Measurements from ENCODE around the gene PLXNA4.
A peak's percentile ranks its signal among the peaks of the same experiment; 100 is the strongest.

Gene PLXNA4

DNA sequence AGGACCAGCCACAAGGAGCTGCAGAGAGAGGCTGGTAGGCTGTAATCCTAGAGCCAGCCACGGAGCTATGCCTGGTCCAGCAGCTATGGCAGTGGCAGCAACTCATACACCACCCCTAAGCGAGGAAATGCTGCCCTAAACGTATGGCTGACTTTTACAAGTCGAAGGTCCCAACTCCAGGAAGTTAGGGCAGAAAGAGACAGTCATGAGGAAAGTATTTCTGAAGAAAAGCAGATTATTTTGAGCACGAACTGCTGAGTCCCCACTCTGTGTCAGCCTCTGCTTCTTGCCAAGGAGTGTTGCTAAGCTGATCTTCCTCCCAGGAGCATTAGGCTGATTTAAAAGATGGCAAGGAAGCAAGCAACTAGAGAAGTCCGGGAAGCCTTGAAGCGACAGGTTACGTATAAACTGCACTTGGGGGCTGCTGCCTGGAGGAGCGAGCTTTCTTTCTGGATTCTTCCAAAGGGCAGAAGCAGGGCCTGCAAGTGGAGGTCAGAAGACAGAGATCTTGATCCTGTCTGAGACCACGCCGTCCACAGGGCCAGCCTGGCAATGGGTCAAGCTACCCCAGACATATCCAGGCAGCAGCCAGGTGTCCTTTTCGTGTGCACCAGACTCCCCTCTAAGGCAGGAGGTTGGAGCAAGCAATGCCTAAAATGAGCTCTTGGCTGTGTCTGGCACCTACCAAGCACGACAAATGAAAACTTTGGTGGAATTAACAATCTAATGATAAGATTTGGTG, 39.4 kb downstream of the PLXNA4 start:
- no peak for DNase-seq (ENCODE audit: low read depth, low spot score)

- no peak for DNase-seq (ENCODE audit: low read depth, low spot score)
Measured at GRCh38 chr7:132533916-132534315, 42.4 kb downstream of the PLXNA4 start.

- DNase-seq (ENCODE audit: low read depth, low spot score) = no peak
Measured at GRCh38 chr7:132532281-132532680, 44.0 kb downstream of the PLXNA4 start.

DNA sequence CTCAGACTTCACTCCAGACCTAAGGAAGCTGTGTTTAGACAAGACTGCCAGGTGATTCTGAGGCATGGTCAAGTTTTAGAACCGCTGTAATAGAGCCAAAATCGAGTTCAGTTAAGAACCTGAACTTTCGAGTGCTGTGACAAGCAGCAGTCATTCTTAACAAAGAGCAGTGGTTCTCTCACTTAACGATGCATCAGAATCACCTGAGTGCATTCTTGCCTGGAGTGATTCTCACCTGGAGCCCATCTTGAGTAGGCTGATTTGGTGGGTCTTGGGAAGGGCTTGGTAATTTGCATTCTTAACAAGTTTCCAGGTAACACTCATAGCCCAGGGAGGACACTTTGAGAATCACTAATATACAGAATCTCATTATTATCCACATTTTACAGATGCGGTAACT, 44.7 kb downstream of the PLXNA4 start:
- no peak for DNase-seq (ENCODE audit: low read depth, low spot score)

DNA sequence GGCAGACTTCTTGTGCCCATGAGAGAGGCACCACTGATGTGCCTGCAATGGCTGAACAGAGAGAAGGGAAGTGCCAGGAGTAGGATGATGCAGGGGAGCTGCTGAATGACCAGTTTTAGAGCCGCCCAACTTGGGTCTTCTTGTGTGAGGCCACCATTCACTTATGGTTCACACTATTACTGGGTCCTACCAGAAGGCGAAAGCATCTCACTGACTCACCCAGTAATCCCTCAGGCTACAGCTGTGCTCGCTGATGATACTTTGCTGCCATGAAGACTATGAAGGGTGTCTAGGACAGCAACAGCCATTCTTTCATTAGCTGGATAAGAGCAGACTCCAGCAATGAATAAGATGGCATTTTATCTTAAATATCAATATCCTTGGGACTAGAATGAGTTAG, 47.6 kb downstream of the PLXNA4 start:
- no peak for DNase-seq (ENCODE audit: low read depth, low spot score)

DNA sequence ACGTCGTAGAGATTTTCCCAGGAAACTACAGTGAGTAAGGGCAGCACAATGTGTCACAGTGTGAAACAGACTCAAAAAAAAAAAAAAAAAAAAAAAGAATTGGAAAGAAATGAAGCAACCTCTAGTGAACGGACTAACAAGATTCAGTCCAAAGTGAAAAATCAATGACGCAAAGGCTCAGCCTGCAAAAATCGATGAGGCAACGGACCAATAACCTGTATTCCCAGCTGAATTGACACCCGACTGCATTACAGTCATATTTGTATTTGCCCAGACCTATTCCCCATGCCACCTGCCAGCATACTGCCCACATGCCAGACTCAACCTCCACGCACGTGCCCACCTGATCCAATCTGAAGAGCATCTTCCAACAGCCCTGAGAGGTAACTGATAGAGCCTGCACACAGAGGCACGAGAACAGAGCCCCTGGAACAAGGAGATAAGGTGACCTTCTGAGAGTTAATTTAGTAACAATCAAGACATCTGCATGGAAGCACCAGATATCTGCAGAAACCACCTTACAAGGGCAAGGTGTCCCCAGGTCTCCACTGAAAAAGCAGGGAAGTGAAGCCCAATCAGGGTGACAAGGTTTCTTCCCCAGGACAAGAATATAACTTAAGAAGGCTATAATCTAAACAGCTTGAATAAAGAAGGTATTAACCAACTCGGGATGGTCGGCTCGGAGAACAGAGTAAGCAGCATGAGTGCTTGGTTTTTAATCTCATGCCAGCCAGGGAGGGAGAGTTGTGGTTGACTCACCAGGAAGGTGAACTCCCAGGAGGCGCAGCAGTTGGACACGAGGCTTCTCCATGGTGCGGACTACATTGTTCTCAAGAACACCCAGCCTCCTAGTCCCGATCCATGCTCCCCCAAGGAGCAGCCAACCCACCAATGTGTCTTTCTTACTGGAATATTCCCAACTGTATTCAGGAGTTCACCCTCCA, 48.5 kb downstream of the PLXNA4 start:
- DNase-seq (ENCODE audit: low read depth, low spot score) = no peak

- no peak for DNase-seq (ENCODE audit: low read depth, low spot score)
Measured at GRCh38 chr7:132526111-132526740, 50.0 kb downstream of the PLXNA4 start.

GRCh38 chr7:132521423-132521822, 54.8 kb downstream of the PLXNA4 start:
- DNase-seq (ENCODE audit: low read depth, low spot score) = no peak

DNA sequence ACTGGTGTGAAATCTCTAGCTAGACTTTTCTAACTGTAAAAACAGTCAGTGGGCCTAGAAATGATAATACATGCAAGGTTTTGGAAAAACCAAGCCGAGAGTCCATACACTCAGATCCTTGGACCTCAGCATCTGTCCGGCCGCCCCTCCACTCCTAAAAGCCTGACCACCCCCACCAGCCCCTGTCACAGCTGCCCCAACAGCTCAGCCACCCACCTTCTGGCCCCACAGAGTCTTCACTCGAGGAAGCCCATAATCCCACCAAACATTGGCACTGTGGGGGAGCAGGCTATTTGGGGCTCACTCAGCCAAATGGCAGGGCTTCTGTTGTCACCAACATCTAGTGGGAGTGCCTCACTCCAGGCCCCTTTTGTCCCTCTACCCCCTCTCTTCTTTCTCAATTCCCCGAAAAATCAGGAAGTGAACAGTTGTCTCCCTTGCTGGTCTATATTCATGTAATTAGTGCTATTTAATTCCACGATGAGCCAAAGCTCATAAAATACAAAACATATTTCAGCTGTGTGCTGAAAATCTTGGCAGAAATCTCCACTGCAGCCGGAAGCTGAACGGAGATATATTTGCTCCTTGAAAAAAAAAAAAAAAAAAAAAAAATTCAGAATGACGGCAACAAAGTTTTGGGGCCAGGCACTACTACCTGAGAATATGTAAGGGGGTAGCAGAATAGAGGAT, 55.5 kb downstream of the PLXNA4 start:
- no peak for DNase-seq (ENCODE audit: low read depth, low spot score)

GRCh38 chr7:132519936-132520335, 56.3 kb downstream of the PLXNA4 start:
- no peak for DNase-seq (ENCODE audit: low read depth, low spot score)

GRCh38 chr7:132518839-132519173, 57.5 kb downstream of the PLXNA4 start:
- DNase-seq (ENCODE audit: low read depth, low spot score) = no peak

DNA sequence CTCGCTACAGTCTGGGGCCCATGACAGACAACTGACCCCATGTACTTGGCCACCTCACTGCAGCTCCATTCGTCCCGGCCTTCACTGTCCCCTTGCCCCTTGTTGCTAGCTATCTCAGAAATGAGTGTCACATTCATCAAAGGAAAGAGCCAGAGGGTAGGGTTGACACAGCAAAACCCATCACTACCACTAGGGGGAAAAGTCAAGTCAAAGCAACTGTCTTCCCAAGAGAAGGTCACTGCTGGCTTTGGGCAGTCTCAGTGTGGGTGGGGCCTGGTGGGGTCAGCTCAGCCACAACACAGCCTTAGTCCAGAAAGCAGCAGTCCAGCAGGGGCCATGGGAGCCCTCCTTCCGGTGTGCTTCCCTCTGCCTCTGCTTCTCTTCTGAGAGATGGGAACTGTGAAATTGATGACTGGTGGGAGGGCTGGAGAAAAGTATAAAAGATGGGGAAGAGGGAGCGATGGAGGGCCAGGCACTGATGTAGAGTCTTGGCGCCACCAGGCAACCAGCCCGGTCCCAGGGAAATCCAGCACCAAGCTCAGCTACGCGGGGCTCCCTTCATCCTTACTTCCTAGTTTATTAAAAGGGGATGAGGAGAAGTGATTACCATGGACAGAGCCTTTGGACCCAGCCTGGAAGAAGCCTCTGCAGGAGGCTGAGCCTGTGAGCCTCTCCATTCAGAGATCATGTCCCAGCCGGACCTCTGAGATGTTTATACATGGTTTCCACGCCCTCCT, 58.0 kb downstream of the PLXNA4 start:
- peak; percentile 70 for DNase-seq (ENCODE audit: low read depth, low spot score)

- peak; percentile 19 for DNase-seq (ENCODE audit: low read depth, low spot score)
Measured at GRCh38 chr7:132516042-132516840, 60.0 kb downstream of the PLXNA4 start.

GRCh38 chr7:132515181-132515580, 61.1 kb downstream of the PLXNA4 start:
- no peak for DNase-seq (ENCODE audit: low read depth, low spot score)

GRCh38 chr7:132514430-132514829, 61.8 kb downstream of the PLXNA4 start:
- DNase-seq (ENCODE audit: low read depth, low spot score) = no peak

- DNase-seq (ENCODE audit: low read depth, low spot score) = no peak
Measured at GRCh38 chr7:132511921-132512320, 64.3 kb downstream of the PLXNA4 start.

DNA sequence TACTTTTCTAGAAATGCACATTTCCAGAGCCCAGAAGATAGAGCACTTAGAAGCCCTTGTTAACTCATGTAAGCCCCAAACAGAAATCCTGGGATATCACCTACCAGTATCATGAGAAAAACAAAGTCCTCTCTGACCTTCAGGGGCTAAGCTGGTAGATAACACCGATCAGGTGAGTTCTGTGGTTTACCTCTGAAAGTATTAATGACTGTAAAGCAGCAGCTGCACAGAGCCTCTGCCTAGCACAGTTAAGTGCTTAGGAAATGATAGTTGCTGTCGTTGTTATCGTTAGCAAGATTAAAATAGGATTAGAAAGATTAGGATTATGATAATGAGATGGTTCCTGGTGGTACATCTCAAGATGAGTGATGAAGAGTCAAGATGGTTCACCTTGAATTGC, 64.9 kb downstream of the PLXNA4 start:
- no peak for DNase-seq (ENCODE audit: low read depth, low spot score)

DNA sequence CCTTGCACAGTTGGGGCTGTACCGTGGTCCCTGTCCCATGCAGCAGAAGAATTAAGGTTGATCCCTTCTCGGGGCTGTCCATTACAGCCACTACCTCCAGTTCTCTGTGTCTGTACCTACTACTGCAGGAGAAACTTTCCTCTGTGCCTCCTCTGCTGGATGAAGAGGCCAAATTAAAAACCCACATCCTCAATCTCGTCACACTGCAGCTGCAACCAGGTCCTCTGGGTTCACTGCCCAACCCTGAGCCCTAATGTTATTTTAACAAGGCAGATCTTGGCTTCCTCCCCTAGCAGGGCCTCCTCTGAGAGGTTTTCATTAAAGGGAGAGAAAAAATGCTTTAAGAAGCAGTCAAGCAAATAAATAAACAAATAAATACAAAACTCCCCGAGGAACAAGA, 66.6 kb downstream of the PLXNA4 start:
- no peak for DNase-seq (ENCODE audit: low read depth, low spot score)

GRCh38 chr7:132508724-132509353, 67.4 kb downstream of the PLXNA4 start:
- DNase-seq (ENCODE audit: low read depth, low spot score) = no peak

GRCh38 chr7:132504852-132505251, 71.4 kb downstream of the PLXNA4 start:
- DNase-seq (ENCODE audit: low read depth, low spot score) = no peak
